Activated naive CD8-positive, alpha-beta T cell (primary cell): ENCODE data around the gene PBX3.

ENCODE experiments used
- H3K27ac Mint-ChIP-seq: one replicate; pipeline ENCODE4 v1.8.0; 2021; ENCODE audit warnings: mixed read lengths
- H3K27me3 Mint-ChIP-seq: one replicate; pipeline ENCODE4 v1.8.0; 2021; ENCODE audit warnings: mixed read lengths
- H3K36me3 Mint-ChIP-seq: one replicate; pipeline ENCODE4 v1.8.0; 2021; ENCODE audit warnings: mixed read lengths
- H3K4me1 Mint-ChIP-seq: one replicate; pipeline ENCODE4 v1.8.0; 2021; ENCODE audit warnings: low read depth, mixed read lengths
- H3K4me3 Mint-ChIP-seq: one replicate; pipeline ENCODE4 v1.8.0; 2021; ENCODE audit warnings: mild to moderate bottlenecking, mixed read lengths
- H3K9me3 Mint-ChIP-seq: one replicate; pipeline ENCODE4 v1.8.0; 2021; ENCODE audit warnings: low read depth, mixed read lengths

Gene PBX3

GRCh38 chr9:125878164-125878631, 131.0 kb downstream of the PBX3 start:
- H3K9me3 Mint-ChIP-seq, result no peaks in the 10 kb centered on the region
- no peak overlapping the region for H3K27ac Mint-ChIP-seq
- no peaks in the 10 kb centered on the region for H3K4me1 Mint-ChIP-seq
- H3K27me3 Mint-ChIP-seq, result peaks cover 2% of the 10 kb centered on the region
- H3K36me3 Mint-ChIP-seq, result peaks cover 13% of the 10 kb centered on the region
- no peak overlapping the region for H3K4me3 Mint-ChIP-seq

DNA sequence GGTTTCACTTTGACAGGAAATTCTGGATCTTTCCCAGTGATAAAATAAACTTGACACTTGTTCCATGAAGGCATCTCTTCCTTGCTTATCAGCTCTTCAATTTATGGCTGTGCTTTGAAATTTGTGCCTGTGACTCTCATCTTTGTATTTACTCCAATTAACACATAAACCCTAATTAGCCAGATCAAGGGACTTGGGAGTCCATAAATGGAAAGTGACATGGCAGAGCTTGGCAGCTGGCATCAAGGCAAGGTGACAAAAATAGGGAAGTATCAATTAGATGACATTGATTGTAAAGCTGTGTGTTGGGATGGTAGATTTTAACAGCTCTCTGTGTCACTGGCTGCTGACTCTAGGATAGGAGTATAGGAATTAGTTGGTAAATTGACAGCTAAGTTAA, 133.9 kb downstream of the PBX3 start:
- H3K4me1 Mint-ChIP-seq, result no peaks in the 10 kb centered on the region
- H3K4me3 Mint-ChIP-seq, result no peak overlapping the region
- no peak overlapping the region for H3K27ac Mint-ChIP-seq
- H3K27me3 Mint-ChIP-seq, result peaks cover 2% of the 10 kb centered on the region
- H3K9me3 Mint-ChIP-seq, result no peaks in the 10 kb centered on the region
- peaks cover 13% of the 10 kb centered on the region for H3K36me3 Mint-ChIP-seq

GRCh38 chr9:125883565-125884217, 136.5 kb downstream of the PBX3 start:
- Mint-ChIP-seq H3K27ac (no peak overlapping the region), H3K4me3 (no peak overlapping the region)

DNA sequence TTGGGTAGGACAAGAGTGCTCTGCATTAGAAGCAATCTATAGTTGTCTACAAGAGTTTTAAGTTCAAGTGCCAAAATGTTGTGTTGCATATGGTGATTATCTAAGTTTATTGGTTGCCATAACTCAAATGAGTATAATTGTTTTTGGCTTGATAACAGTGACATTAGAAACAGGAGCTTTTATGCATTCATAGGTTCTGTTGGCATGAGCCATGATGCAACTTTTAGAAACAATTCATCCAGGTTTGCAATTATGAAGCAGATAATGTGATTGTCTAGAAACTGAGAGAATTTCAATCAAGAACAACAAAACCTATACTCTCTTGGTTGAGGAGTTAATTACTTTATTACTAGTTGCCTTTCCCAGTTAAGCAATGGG, 137.0 kb downstream of the PBX3 start:
- no peaks in the 10 kb centered on the region for H3K9me3 Mint-ChIP-seq
- H3K27me3 Mint-ChIP-seq, result peaks cover 12% of the 10 kb centered on the region
- H3K4me3 Mint-ChIP-seq, result no peak overlapping the region
- H3K36me3 Mint-ChIP-seq, result peaks cover 3% of the 10 kb centered on the region
- no peak overlapping the region for H3K27ac Mint-ChIP-seq
- H3K4me1 Mint-ChIP-seq, result peaks cover 5% of the 10 kb centered on the region

More at GRCh38 chr9:125883565-125884217, 136.5 kb downstream of the PBX3 start:
- peaks cover 8% of the 10 kb centered on the region for H3K27me3 Mint-ChIP-seq
- H3K4me1 Mint-ChIP-seq, result peaks cover 1% of the 10 kb centered on the region
- H3K36me3 Mint-ChIP-seq, result peaks cover 3% of the 10 kb centered on the region
- no peaks in the 10 kb centered on the region for H3K9me3 Mint-ChIP-seq

GRCh38 chr9:125885405-125886034, 138.3 kb downstream of the PBX3 start:
- Mint-ChIP-seq H3K36me3 (peaks cover 3% of the 10 kb centered on the region), H3K27ac (no peak overlapping the region), H3K9me3 (no peaks in the 10 kb centered on the region), H3K27me3 (peaks cover 14% of the 10 kb centered on the region), H3K4me3 (no peak overlapping the region), H3K4me1 (peaks cover 13% of the 10 kb centered on the region)

GRCh38 chr9:125886365-125886764, 139.2 kb downstream of the PBX3 start:
- Mint-ChIP-seq H3K36me3 (no peaks in the 10 kb centered on the region), H3K9me3 (no peaks in the 10 kb centered on the region), H3K4me3 (no peak overlapping the region), H3K27ac (no peak overlapping the region), H3K4me1 (peaks cover 13% of the 10 kb centered on the region), H3K27me3 (peaks cover 15% of the 10 kb centered on the region)

- peaks cover 13% of the 10 kb centered on the region for H3K4me1 Mint-ChIP-seq
- peaks cover 15% of the 10 kb centered on the region for H3K27me3 Mint-ChIP-seq
- no peak overlapping the region for H3K27ac Mint-ChIP-seq
- H3K36me3 Mint-ChIP-seq, result no peaks in the 10 kb centered on the region
- no peak overlapping the region for H3K4me3 Mint-ChIP-seq
- H3K9me3 Mint-ChIP-seq, result no peaks in the 10 kb centered on the region
Measured at GRCh38 chr9:125887172-125887571, 140.0 kb downstream of the PBX3 start.

GRCh38 chr9:125888211-125888610, 141.0 kb downstream of the PBX3 start:
- H3K9me3 Mint-ChIP-seq, result no peaks in the 10 kb centered on the region
- H3K27me3 Mint-ChIP-seq, result peaks cover 15% of the 10 kb centered on the region
- peak overlapping the region; percentile 22 for H3K4me3 Mint-ChIP-seq
- H3K27ac Mint-ChIP-seq, result no peak overlapping the region
- peaks cover 13% of the 10 kb centered on the region for H3K4me1 Mint-ChIP-seq
- H3K36me3 Mint-ChIP-seq, result no peaks in the 10 kb centered on the region

GRCh38 chr9:125889112-125889475, 141.9 kb downstream of the PBX3 start:
- H3K36me3 Mint-ChIP-seq, result no peaks in the 10 kb centered on the region
- H3K4me3 Mint-ChIP-seq, result peak overlapping the region; percentile 87
- no peaks in the 10 kb centered on the region for H3K9me3 Mint-ChIP-seq
- H3K27me3 Mint-ChIP-seq, result peaks cover 15% of the 10 kb centered on the region
- H3K4me1 Mint-ChIP-seq, result peaks cover 13% of the 10 kb centered on the region
- no peak overlapping the region for H3K27ac Mint-ChIP-seq

- H3K27ac Mint-ChIP-seq, result no peak overlapping the region
- no peaks in the 10 kb centered on the region for H3K36me3 Mint-ChIP-seq
- peak overlapping the region; percentile 87 for H3K4me3 Mint-ChIP-seq
- no peaks in the 10 kb centered on the region for H3K9me3 Mint-ChIP-seq
- H3K27me3 Mint-ChIP-seq, result peaks cover 15% of the 10 kb centered on the region
- peaks cover 13% of the 10 kb centered on the region for H3K4me1 Mint-ChIP-seq
Measured at GRCh38 chr9:125889476-125890419, 142.6 kb downstream of the PBX3 start.

DNA sequence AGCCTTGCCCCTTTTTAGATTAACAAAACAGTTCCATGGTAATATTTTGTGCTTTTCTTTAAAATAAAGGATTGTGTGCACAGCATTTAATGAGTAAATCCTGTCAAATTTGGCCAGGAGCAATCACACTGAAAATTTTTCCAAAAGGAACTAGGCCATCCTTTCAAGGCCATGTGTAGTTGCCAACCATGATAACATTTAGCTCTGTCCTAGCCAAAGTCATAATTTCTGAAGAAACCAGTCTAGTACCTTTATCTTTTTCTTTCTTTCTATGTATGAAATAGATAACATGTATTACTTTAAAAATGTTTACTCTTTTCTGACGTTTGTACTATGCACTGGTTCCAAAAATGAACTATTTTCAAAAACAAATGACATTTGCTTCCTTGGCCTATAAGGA, 143.7 kb downstream of the PBX3 start:
- Mint-ChIP-seq H3K27me3 (peaks cover 15% of the 10 kb centered on the region), H3K9me3 (no peaks in the 10 kb centered on the region), H3K4me1 (peaks cover 13% of the 10 kb centered on the region), H3K36me3 (no peaks in the 10 kb centered on the region), H3K4me3 (peak overlapping the region; percentile 23), H3K27ac (no peak overlapping the region)

- Mint-ChIP-seq H3K36me3 (no peaks in the 10 kb centered on the region), H3K4me3 (no peak overlapping the region), H3K27me3 (peaks cover 10% of the 10 kb centered on the region), H3K27ac (no peak overlapping the region), H3K9me3 (no peaks in the 10 kb centered on the region), H3K4me1 (peaks cover 11% of the 10 kb centered on the region)
Measured at GRCh38 chr9:125893277-125893676, 146.1 kb downstream of the PBX3 start.

GRCh38 chr9:125894566-125894965, 147.4 kb downstream of the PBX3 start:
- Mint-ChIP-seq H3K9me3 (no peaks in the 10 kb centered on the region), H3K4me3 (no peak overlapping the region), H3K4me1 (peaks cover 4% of the 10 kb centered on the region), H3K27me3 (peaks cover 2% of the 10 kb centered on the region), H3K36me3 (no peaks in the 10 kb centered on the region), H3K27ac (no peak overlapping the region)

GRCh38 chr9:125896404-125896803, 149.2 kb downstream of the PBX3 start:
- Mint-ChIP-seq H3K4me3 (no peak overlapping the region), H3K27ac (no peak overlapping the region), H3K4me1 (no peaks in the 10 kb centered on the region), H3K9me3 (no peaks in the 10 kb centered on the region), H3K36me3 (no peaks in the 10 kb centered on the region), H3K27me3 (no peaks in the 10 kb centered on the region)

DNA sequence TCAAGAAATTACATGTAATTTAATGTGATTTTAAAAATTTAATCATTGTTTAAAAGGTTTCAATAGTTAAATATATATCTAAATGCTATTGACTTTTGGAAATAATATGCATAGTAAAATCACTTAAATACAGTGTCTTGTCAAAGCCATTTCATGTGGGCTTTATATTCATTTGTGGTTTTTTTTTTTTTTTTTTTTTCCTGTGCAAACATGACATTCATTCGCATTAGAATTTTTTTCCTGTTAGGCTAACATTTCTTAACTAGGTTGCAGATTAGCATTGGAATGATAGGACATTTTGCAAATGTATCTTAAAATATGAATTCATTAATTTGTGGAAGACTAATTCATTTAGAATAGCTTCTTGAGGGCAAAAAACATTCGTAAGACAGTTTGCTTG, 149.8 kb downstream of the PBX3 start:
- no peak overlapping the region for H3K4me3 Mint-ChIP-seq

More for the DNA sequence above, 149.8 kb downstream of the PBX3 start:
- H3K36me3 Mint-ChIP-seq, result no peaks in the 10 kb centered on the region
- no peak overlapping the region for H3K27ac Mint-ChIP-seq
- H3K27me3 Mint-ChIP-seq, result no peaks in the 10 kb centered on the region
- no peaks in the 10 kb centered on the region for H3K4me1 Mint-ChIP-seq
- H3K9me3 Mint-ChIP-seq, result no peaks in the 10 kb centered on the region
